NCI-H2196 (cell line): Measurements from ENCODE around the gene PSMD8.
"Not testable (repeated sequence)": the region's sequence is repeated elsewhere in the genome, so short reads cannot be mapped to it uniquely, and the experiment has no call there.

Experiments used
- DNase-seq: peaks from one replicate; lab custom pipeline; 2025; ENCODE audit not compliant: unreplicated experiment; lab: John Stamatoyannopoulos, UW

PSMD8 gene

GRCh38 chr19:38374332-38375097, at the start of gene PSMD8:
Gene PSMD8 (plus strand): TSS chr19:38374571. CDS start chr19:38374602, 31 bp downstream.
- peak; percentile 99 for DNase-seq

GRCh38 chr19:38326591-38326990, 47.8 kb upstream of the PSMD8 start:
- DNase-seq, result no peak

- DNase-seq, result no peak
These were observed 44.7 kb upstream of the PSMD8 start for GRCh38 chr19:38329651-38330050.

GRCh38 chr19:38331728-38332127, 42.6 kb upstream of the PSMD8 start:
- DNase-seq, result no peak

- no peak for DNase-seq
These were observed 41.1 kb upstream of the PSMD8 start for GRCh38 chr19:38333245-38333644.

- DNase-seq, result peak; percentile 92
These were observed 38.3 kb upstream of the PSMD8 start for GRCh38 chr19:38335949-38336637.

GRCh38 chr19:38336638-38337359, 37.6 kb upstream of the PSMD8 start:
- peak; percentile 93 for DNase-seq

GRCh38 chr19:38337360-38337653, 37.1 kb upstream of the PSMD8 start:
- no peak for DNase-seq

- not testable (repeated sequence) for DNase-seq
These were observed 35.4 kb upstream of the PSMD8 start for GRCh38 chr19:38339011-38339410.

GRCh38 chr19:38340927-38341326, 33.4 kb upstream of the PSMD8 start:
- no peak for DNase-seq

- DNase-seq, result no peak
These were observed 27.5 kb upstream of the PSMD8 start for GRCh38 chr19:38346837-38347236.

- no peak for DNase-seq
These were observed 23.5 kb upstream of the PSMD8 start for GRCh38 chr19:38350883-38351282.

- DNase-seq, result no peak
These were observed 22.4 kb upstream of the PSMD8 start for GRCh38 chr19:38351865-38352395.

GRCh38 chr19:38352611-38353010, 21.8 kb upstream of the PSMD8 start:
- DNase-seq, result no peak

- DNase-seq, result no peak
These were observed 18.3 kb upstream of the PSMD8 start for GRCh38 chr19:38355728-38356725.

- DNase-seq, result no peak
These were observed 16.3 kb upstream of the PSMD8 start for GRCh38 chr19:38358071-38358470.

GRCh38 chr19:38359242-38360021, 14.9 kb upstream of the PSMD8 start:
- DNase-seq, result no peak

GRCh38 chr19:38360351-38360750, 14.0 kb upstream of the PSMD8 start:
- DNase-seq, result no peak

GRCh38 chr19:38360839-38361631, 13.3 kb upstream of the PSMD8 start:
- DNase-seq, result no peak
